PC-3 (cell line): ENCODE measurements around the gene PAQR4.

Source experiments
- EZH2 ChIP-seq: fragments of 300-600 bp; sonication (generic); IDR thresholded peaks from one replicate; pipeline ENCODE4 v1.6.1; 2017; ENCODE audit warnings: antibody characterized with exemption, mild to moderate bottlenecking, low read length; ENCODE audit not compliant: unreplicated experiment
- TF ChIP-seq, protein P1 (sequence below): fragments of 300-600 bp; sonication (generic); conservative IDR thresholded peaks from 2 replicates; pipeline ENCODE4 v1.5.1; 2017; ENCODE audit warnings: antibody characterized with exemption, low read depth, mild to moderate bottlenecking, low read length

DNA sequence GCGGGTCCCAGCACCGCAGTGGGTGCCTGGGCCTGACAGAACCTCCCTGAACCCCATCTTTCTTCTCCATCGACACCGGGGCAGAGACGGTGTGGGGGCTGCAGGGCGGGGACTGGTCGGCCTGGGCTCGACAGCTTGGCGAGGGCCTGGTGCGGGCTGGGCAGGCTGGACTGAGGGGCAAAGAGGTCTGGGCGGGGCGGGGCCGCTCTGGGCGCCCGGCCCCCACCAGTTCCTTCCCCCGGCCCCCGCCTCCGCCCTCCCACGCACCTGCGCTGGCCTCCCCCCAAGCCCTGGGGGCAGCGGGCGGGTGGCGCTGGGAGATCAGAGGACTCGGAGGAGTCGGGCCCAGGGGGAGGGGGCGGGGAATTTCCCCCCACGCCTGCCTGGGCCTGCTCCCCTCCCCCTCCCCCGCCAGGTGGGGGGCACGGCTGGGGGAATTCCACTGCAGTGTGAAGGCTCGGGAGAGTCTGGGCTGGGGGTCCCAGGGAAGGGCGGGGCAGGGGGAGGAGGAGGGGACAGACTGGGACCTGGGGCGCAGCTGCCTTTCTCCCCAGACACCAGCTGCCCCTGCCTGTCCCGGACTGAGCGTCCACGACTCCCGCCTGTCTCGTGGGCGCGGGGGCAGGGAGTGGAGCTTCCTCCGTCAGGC, 6.0 kb upstream of the PAQR4 start:
- TF ChIP-seq, protein P1, sequence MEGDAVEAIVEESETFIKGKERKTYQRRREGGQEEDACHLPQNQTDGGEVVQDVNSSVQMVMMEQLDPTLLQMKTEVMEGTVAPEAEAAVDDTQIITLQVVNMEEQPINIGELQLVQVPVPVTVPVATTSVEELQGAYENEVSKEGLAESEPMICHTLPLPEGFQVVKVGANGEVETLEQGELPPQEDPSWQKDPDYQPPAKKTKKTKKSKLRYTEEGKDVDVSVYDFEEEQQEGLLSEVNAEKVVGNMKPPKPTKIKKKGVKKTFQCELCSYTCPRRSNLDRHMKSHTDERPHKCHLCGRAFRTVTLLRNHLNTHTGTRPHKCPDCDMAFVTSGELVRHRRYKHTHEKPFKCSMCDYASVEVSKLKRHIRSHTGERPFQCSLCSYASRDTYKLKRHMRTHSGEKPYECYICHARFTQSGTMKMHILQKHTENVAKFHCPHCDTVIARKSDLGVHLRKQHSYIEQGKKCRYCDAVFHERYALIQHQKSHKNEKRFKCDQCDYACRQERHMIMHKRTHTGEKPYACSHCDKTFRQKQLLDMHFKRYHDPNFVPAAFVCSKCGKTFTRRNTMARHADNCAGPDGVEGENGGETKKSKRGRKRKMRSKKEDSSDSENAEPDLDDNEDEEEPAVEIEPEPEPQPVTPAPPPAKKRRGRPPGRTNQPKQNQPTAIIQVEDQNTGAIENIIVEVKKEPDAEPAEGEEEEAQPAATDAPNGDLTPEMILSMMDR = no peak
- TF ChIP-seq EZH2 = no peak
